Smooth muscle cell of bladder (primary cell): ENCODE results near the gene SPIN1. TPM values are rescaled to one million over a fixed set of nuclear protein-coding genes. Genes with fewer than 3 reads are reported as not detected.

Experiments used
- total RNA-seq: library from RNA; depleted of rRNA; stranded (reverse); fragments of >200 nt; gene quantifications from 2 replicates; pipeline ENCODE4 v1.2.3, GENCODE V29; 2014

Gene SPIN1
- 70.5 and 100 TPM in 2 replicates for total RNA-seq

GRCh38 chr9:88388203-88388885 is at the start of gene SPIN1:
Gene SPIN1 (plus strand): TSS chr9:88388444. CDS start chr9:88426540, 38,096 bp downstream.

Other genes with a start within 250 kb of the SPIN1 start
- not detected in 2 replicates for gene SPATA31C2, start 250.0 kb upstream of the SPIN1 start, total RNA-seq
- 1.0 and 1.1 TPM in 2 replicates for gene NXNL2, start 146.7 kb downstream of the SPIN1 start, total RNA-seq